DMS 273 (cell line): ENCODE data around the gene SPPL2C.

ENCODE experiments used
- DNase-seq: peaks from one replicate; lab custom pipeline; 2025; ENCODE audit not compliant: unreplicated experiment; lab: John Stamatoyannopoulos, UW

The SPPL2C gene, protein sequence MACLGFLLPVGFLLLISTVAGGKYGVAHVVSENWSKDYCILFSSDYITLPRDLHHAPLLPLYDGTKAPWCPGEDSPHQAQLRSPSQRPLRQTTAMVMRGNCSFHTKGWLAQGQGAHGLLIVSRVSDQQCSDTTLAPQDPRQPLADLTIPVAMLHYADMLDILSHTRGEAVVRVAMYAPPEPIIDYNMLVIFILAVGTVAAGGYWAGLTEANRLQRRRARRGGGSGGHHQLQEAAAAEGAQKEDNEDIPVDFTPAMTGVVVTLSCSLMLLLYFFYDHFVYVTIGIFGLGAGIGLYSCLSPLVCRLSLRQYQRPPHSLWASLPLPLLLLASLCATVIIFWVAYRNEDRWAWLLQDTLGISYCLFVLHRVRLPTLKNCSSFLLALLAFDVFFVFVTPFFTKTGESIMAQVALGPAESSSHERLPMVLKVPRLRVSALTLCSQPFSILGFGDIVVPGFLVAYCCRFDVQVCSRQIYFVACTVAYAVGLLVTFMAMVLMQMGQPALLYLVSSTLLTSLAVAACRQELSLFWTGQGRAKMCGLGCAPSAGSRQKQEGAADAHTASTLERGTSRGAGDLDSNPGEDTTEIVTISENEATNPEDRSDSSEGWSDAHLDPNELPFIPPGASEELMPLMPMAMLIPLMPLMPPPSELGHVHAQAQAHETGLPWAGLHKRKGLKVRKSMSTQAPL

DNA sequence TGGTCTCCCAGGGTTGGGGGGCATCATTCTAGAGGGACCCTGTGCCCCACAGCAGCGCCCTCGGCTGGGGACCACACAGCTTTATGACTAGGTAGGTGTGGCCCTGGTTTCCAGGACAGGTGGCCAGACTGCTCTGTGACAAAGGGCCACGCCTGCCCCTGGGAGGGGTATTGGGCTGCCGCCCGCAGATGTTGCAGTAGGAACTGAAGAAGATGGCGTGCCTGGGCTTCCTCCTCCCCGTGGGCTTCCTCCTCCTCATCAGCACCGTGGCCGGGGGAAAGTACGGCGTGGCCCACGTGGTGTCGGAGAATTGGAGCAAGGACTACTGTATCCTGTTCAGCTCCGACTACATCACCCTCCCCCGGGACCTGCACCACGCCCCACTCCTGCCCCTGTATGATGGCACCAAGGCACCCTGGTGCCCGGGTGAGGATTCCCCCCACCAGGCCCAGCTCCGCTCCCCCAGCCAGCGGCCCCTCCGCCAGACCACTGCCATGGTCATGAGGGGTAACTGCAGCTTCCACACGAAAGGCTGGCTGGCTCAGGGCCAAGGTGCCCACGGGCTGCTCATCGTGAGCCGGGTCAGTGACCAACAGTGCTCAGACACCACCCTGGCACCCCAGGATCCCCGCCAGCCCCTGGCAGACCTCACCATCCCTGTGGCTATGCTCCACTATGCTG, at the start of gene SPPL2C:
SPPL2C (plus strand) TSS at position 187 of the 681 bp plus-strand sequence; CDS start at position 213, 26 bp downstream.
- DNase-seq = no peak

DNA sequence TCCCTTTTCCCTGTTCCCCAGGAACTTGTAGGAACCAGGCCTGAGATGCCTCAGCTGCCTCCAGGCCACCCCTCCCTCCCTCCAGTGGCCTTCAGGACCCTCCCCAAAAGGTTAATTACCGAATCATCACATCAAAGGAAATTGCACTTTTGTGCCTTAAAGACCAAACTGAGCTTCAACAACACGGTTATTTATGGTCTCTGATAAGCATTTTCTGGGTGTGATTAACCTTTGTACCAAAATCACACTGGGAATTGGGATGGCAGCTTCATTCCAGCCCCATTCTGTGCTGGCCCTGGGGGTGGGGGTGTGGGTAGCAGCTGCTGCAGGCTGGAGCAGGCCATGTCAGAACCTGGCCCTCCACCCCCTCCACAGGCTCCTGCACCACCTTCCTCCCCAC, 43.9 kb upstream of the SPPL2C start:
- DNase-seq = no peak

- no peak for DNase-seq
Measured at GRCh38 chr17:45801421-45801820, 43.3 kb upstream of the SPPL2C start.

DNA sequence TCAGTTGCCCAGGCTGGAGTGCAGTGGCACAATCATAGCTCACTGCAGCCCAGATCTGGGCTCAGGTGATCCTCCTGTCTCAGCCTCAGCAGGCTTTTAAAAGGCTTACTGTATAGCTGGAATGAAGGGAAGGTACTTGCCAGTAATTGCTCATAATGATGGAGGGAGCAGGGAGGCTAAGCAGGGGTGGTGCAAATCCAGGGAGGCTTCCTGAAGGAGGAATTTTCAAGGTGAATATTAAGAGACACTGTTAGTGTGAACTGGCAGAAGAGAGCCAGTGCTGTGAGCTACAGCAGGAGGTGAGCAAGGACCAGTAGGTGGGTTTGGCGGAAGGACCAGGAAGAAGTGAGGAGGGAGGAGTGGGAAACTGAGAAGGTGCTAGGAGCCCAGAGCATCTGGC, 35.8 kb upstream of the SPPL2C start:
- no peak for DNase-seq

DNA sequence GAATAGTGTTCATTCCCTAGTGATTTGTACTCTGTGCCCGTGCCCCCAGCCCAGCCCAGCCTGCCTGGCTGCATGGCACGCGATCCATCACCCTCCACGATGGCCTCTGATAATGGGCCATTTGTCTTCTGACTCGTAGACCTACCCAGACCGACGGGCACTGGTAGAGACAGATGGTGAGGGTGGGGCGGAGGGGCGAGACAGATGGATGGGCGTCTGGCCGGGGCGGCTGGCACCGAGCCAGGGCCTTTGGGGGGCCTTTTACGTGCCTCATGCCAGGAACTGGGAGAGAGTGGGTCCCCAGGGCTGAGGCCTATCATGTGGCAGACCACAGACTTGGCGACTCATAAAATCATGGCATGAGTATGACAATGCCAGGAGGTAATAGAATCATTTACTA, 35.2 kb upstream of the SPPL2C start:
- peak; percentile 95 for DNase-seq

- peak; percentile 76 for DNase-seq
Measured at GRCh38 chr17:45812102-45812501, 32.6 kb upstream of the SPPL2C start.

DNA sequence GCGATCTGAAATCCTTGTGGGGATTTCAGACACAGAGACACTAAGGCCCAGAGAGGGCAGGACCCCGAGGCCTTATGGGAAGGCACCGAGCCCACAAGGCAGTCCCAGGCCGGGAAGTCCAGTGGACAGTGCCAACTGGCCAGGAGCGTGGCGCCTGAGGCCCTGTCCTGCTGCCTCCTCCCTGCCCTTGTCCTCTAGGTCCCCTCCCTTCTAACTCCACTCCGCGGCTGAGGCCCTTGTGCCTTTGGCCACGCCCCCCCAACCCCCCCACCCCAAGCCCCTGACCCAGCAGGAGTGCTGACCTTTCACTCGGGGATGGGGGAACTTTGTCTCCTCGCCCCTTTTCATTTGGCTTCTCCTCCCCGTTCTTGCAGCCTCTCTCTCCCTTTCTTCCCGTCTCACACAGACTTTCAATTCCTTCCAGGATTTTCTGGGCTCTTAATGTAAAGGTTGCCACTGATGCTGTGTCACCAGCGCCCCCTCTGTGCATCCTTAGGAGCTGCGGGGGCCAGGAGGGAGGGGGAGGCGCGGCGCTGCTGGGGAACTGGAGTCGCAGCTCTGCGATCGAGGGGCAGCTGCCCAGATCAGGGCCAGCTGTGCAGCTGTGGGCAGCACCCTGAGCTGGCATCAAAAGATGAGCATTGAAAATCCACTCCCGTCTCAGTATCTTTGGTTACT, 31.5 kb upstream of the SPPL2C start:
- peak; percentile 50 for DNase-seq

- no peak for DNase-seq
Measured at GRCh38 chr17:45814622-45815606, 29.8 kb upstream of the SPPL2C start.

DNA sequence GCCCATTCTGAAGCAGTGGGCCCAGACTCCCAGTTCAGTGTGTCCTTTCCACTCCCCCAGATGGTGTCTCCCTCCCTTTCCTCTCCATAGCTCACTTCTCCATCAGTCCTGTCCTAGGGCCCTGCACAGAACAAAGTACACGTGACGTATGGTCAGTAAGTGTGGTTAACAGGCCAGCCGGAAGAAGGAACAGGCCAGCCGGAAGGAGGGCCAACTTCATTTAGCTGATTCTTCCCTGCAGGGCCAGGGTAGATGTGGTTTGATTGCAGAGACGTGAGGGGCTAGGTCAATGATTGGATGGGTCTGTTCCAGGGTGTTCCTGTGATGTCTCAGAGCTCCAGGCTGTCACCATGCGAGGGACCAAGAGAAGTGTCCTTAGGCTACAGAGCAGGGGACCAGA, 28.9 kb upstream of the SPPL2C start:
- DNase-seq = no peak

- DNase-seq = no peak
Measured at GRCh38 chr17:45818041-45818440, 26.6 kb upstream of the SPPL2C start.

DNA sequence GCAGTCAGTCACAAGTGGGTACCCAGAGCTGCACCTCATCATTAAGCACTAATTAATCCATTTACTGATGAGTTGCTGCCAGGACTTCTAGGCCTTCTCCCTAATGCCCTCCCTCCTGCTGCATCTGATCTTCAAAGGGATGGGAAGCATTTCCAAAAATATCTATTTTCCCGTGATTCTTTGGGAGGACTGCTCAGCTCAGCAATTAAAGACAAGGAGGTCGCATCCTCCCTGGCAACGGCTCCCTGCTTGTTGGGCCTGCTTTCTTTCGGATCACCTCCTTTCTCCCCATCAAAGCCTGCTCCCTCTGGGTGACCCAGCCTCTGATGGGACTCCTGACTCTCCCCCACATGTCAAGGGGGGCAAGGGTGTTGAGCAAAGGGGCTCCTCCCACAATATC, 26.0 kb upstream of the SPPL2C start:
- no peak for DNase-seq

- DNase-seq = no peak
Measured at GRCh38 chr17:45819632-45820031, 25.0 kb upstream of the SPPL2C start.

- peak; percentile 47 for DNase-seq
Measured at GRCh38 chr17:45820052-45820780, 24.5 kb upstream of the SPPL2C start.

- DNase-seq = no peak
Measured at GRCh38 chr17:45821147-45821546, 23.5 kb upstream of the SPPL2C start.

GRCh38 chr17:45823598-45823997, 21.1 kb upstream of the SPPL2C start:
- DNase-seq = no peak

DNA sequence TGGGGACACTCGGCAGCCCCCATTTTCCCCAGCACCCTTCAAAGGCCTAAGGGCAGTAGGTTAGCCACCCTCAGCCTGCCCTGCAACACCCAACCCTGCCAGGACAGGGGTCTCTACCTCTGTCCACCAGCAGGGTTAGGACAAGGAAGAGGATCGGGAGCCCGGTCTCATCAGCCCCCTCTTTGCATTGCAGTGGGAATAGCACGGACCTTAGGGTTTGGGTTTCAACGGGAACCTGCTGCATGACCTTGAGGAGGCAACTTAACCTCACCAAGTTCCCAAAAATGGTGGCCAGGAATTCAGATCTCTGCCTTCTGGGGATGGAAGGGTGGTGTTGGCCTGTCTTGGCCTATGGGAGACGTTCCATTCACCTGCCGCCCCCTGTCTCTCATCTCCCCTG, 20.2 kb upstream of the SPPL2C start:
- no peak for DNase-seq

GRCh38 chr17:45824901-45825492, 19.7 kb upstream of the SPPL2C start:
- no peak for DNase-seq

GRCh38 chr17:45825792-45826191, 18.9 kb upstream of the SPPL2C start:
- DNase-seq = no peak

DNA sequence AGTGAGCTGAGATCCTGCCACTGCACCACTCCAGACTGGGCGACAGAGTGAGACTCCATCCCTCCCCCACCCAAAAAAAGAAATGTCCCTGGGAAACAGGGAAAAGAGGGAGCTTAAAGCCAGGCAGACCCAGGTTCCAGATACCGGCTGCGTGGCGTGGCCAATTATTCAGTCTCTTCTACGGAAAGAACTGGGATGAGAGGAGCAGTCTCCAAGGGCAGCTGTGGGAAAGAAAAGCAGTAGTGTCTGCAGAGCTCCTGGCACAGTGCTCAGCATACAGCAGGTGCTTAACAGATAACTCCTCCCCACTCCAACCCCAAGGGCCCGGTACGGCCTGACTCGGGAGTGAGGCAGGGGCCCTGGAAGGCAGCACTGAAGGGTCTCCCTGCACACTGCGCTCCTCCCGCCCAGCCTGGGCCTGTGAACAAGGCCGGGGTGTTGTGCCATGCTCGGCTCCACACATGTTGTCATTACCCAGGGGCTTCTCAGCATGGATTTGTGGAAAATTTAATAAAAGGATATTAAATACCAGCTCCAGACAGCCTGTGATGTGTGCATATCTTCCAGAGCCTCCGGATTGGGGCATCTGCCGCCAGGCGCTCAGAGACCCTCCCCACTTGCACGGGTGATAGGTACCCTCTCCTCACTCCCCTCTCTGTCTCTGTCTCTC, 17.6 kb upstream of the SPPL2C start:
- DNase-seq = no peak
